Immature natural killer cell (primary cell): ENCODE measurements around the gene CHRD. TPM values are rescaled to one million over a fixed set of nuclear protein-coding genes. Genes with fewer than 3 reads are reported as not detected.
A peak's percentile ranks its signal among the peaks of the same experiment; 100 is the strongest.

Source experiments
- DNase-seq, 3 donors: peaks; one replicate each; pipeline ENCODE4 v3.0.0; 2022; ENCODE audit warnings: mixed read lengths in 1 of 3
- H3K27ac Mint-ChIP-seq, 6 donors: one replicate each; pipeline ENCODE4 v1.8.0; 2020; ENCODE audit warnings: mixed read lengths in 6 of 6, mild to moderate bottlenecking in 5 of 6, inconsistent platforms in 4 of 6, moderate library complexity in 3 of 6
- H3K27me3 Mint-ChIP-seq, 3 donors: one replicate each; pipeline ENCODE4 v1.8.0; 2020 to 2021; ENCODE audit warnings: low read depth in 3 of 3, mild to moderate bottlenecking in 3 of 3, mixed read lengths in 3 of 3, moderate library complexity in 3 of 3, inconsistent platforms in 1 of 3
- H3K36me3 Mint-ChIP-seq, 3 donors: one replicate each; pipeline ENCODE4 v1.8.0; 2020; ENCODE audit warnings: mixed read lengths in 3 of 3, inconsistent platforms in 2 of 3, mild to moderate bottlenecking in 2 of 3
- H3K4me1 Mint-ChIP-seq, 2 donors: one replicate each; pipeline ENCODE4 v1.8.0; 2020; ENCODE audit warnings: inconsistent platforms in 2 of 2, mild to moderate bottlenecking in 2 of 2, mixed read lengths in 2 of 2, moderate library complexity in 1 of 2
- H3K4me3 Mint-ChIP-seq, 5 donors: one replicate each; pipeline ENCODE4 v1.8.0; 2020; ENCODE audit warnings: mild to moderate bottlenecking in 5 of 5, mixed read lengths in 5 of 5, inconsistent platforms in 3 of 5, moderate library complexity in 3 of 5
- H3K9me3 Mint-ChIP-seq, 6 donors: one replicate each; pipeline ENCODE4 v1.8.0; 2020; ENCODE audit warnings: mild to moderate bottlenecking in 6 of 6, mixed read lengths in 6 of 6, inconsistent platforms in 4 of 6, moderate library complexity in 3 of 6
- polyA plus RNA-seq, 3 donors: library from polyadenylated mRNA; unstranded; fragments of 300-500 nt; fragmentation: Illumina TruSeq; gene quantifications; one replicate each; pipeline ENCODE4 v1.2.3, GENCODE V29; 2021

The CHRD gene
- polyA plus RNA-seq, 3 donors from 2014 or later: not detected

DNA sequence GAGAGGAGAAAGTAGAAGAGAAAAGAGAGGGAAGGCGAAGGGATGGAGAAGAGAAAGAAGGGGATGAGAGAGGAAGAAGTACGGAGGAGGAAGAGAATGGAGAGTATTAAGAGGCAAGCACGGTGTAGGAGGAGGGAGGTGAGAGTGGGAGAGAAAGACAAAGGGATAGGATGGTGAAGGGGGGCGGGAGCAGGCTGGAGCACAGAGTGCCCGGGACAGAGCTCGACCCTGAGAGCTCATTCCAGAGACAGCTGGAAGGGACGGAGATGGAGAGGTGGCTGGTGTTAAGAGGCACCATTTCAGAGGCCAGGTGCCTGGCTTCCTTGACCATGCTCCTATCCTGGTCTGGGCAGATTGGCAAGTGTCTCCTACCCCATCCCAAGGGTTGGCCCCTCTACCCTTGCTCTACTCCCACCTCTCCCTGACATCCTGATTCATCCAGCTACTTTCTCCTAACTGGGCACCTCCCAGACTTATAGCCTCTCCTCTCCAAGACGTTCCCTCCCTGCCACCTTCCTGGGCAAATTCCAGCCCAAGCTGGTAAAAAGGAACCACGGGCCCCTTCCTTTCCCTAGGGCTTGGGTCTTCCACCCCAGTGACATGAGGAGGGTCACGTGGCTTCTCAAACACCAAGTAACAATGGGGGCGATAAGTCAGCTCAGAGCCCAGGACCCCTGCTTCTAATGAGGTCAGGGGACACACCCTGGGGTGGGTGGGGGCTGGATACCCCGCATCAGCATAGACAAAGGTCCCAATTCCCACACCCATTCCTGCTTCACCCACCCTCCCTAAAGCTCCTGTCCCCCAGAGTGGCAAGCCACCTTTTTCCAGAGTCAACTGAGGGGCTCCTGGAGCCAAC lies 19.6 kb upstream of the CHRD start:
- Mint-ChIP-seq H3K27me3 (peaks cover 8 to 14% (median 13%) of the 10 kb centered on the region in 3 donors), H3K4me1 (peaks cover 22 to 30% of the 10 kb centered on the region in 2 donors), H3K27ac (peak overlapping the region in 4 of 6 donors; percentile 49 to 92 (median 68)), H3K9me3 (no peaks in the 10 kb centered on the region), H3K4me3 (peak overlapping the region; percentile 65 to 84 (median 84)), H3K36me3 (peaks cover 0 to 8% (median 4%) of the 10 kb centered on the region in 3 donors)
- no peak for DNase-seq

DNA sequence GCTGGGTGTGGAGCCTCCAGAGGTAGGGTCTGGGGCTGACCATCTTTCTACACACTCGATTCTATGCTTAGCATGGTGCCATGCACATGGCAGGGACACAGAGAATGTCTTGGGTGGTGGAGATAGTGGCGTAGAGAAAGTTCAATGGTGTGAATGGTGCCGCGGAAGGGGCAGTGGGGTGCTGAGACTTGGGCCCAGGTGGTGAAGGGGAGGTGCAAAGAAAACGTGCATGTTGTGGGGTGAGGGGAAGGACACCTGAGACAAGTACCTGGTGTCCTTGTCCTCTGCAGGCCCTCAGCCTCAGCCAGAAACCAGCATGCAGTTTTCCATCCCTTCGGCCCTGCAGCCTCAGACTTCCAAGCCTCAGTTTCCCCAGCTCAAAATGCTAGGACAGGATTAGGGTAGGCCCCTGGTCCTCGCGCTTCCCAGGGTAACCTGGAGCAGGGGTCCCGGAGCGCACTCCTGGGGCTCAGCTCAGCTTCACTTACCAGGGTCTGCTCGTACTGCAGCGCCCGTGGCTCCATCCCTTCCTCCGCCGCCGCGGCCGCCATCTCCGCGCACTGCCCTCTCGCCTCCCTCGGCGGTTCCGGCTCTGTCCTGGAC lies 18.8 kb upstream of the CHRD start:
- Mint-ChIP-seq H3K27ac (peak overlapping the region in 3 of 6 donors; percentile 49 to 92 (median 51)), H3K4me1 (peaks cover 22 to 30% of the 10 kb centered on the region in 2 donors)
- peak in 1 of 3 donors; percentile 13 for DNase-seq

DNA sequence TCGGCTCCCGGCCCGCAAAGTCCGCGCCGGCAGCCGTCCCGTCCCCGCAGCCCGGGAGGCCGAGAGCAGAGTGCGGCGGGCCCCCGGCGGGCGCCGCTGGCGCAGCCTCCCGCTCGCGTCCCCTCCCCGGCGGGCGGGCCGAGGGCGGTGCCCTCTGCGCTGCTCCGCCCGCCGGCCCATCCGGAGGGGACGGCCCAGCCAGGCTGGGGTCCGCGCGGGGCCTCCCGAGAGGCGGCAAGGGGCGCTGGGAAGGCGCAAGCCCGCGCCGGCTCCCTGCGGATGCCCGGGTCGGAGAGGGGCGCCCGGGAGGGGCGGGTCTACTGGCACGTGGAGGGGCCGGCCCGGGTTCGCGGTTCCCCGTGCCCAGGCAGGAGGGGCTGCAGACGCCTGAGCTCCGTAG lies 18.3 kb upstream of the CHRD start, which contains the start of the genes CLCN2 and POLR2H:
Gene CLCN2 (minus strand): TSS at position 74 of the 400 bp plus-strand sequence. CDS start 126 bp downstream, outside the sequence.
Gene POLR2H (plus strand): TSS at position 179 of the 400 bp plus-strand sequence. CDS start 1,783 bp downstream, outside the sequence.
- Mint-ChIP-seq H3K4me3 (peak within 1 kb of the TSS; percentile 90 to 99 (median 96)), H3K27ac (peak within 1 kb of the TSS; percentile 92 to 96 (median 94)), H3K9me3 (no peaks in the 10 kb centered on the region), H3K27me3 (peaks cover 8 to 14% (median 13%) of the 10 kb centered on the region in 3 donors), H3K4me1 (peaks cover 25 to 30% of the 10 kb centered on the region in 2 donors), H3K36me3 (peaks cover 0 to 9% (median 8%) of the 10 kb centered on the region in 3 donors)
- DNase-seq: peak; percentile 45 to 48 (median 47)

More for the DNA sequence above, 18.8 kb upstream of the CHRD start:
- Mint-ChIP-seq H3K36me3 (peaks cover 0 to 8% (median 6%) of the 10 kb centered on the region in 3 donors), H3K27me3 (peaks cover 8 to 14% (median 13%) of the 10 kb centered on the region in 3 donors), H3K9me3 (no peaks in the 10 kb centered on the region), H3K4me3 (peak overlapping the region; percentile 65 to 84 (median 84))

DNA sequence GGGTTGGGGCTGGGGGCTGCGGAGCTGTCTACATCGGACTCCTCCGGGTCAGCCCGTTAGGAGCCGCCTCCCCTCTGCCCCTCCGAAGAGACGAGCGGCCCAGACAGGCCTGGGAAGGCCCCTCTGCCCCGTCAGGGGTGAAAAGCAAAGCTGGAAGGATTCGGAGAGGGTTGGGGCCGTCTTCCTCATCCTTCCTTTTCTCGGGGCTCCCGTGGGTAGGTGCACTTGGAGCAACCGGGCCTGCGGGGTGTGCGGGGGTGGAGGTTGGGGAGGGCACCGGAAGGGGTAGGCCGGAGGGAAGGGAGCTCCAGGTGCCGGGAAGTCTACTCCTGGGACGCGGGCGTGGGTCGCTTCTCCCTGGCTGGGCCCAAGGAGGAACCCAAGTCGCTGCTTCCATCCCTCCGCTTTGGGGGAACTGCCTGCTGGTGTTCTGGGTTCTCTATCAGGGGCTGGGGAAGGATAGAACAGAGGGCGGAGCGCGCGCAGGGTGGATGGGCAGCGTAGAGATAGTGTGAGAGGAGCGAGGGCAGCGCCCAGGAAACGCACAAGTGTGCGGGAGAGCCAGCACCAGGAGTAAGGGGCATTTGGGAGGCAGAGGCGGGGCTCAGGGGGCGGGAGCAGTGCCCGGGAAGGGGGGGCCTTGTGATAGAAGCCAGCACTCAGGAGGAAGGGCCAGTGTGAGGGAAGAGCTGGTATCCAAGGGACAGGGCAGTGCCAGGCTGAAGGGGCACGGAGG lies 17.8 kb upstream of the CHRD start:
- Mint-ChIP-seq H3K36me3 (peaks cover 0 to 14% (median 8%) of the 10 kb centered on the region in 3 donors), H3K27me3 (peaks cover 8 to 14% (median 13%) of the 10 kb centered on the region in 3 donors), H3K9me3 (no peaks in the 10 kb centered on the region), H3K4me1 (peaks cover 30% of the 10 kb centered on the region in 2 donors), H3K4me3 (peak overlapping the region; percentile 90 to 99 (median 96)), H3K27ac (peak overlapping the region; percentile 92 to 96 (median 94))
- peak in 2 of 3 donors; percentile 26 to 32 for DNase-seq

DNA sequence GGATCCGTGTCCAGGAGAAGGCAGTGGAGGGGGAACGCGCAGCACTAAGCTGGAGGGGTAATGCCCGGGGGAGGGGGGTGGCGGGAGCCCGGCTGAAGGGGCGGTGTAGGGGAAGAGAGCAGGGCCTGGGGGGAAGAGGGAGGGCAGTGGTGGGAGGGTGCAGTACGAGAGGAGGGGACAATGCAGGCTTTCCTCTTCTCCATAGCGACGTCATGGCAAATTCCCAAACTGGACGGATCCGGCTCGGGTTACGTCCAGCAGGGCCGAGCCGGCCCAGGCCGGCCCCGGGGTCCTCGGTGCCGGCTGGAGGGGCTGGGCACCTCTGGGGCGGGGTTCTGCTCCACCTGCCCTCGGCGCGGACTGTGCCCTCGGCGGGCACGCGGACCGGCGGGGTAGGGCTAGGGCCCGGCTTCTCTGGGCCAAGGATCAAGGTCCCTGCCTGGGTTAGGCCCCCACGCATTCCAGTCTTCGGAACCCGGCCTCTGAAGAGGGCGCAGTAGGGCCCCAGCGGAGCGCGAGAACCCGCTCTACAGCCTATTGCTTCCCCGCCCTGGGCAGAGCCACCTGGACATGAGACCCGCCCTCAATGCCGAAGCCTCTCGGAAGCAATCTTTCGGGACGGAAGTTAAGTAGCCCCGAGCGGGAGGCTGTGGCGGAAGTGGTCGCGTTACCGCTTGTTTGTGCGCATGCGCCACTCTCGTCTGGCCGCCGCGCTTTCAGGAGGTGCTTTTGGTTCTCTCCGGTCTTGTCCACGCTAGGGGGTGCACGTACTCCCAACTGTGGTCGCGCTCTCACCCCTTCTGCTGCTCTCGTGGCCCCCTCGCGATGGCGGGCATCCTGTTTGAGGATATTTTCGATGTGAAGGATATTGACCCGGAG lies 16.9 kb upstream of the CHRD start:
- Mint-ChIP-seq H3K27ac (peak overlapping the region; percentile 93 to 97 (median 96)), H3K36me3 (peaks cover 3 to 21% (median 8%) of the 10 kb centered on the region in 3 donors), H3K9me3 (no peaks in the 10 kb centered on the region), H3K27me3 (peaks cover 8 to 14% (median 13%) of the 10 kb centered on the region in 3 donors), H3K4me3 (peak overlapping the region; percentile 97 to 99 (median 98)), H3K4me1 (peaks cover 30% of the 10 kb centered on the region in 2 donors)
- DNase-seq: peak; percentile 96 to 97 (median 97)

DNA sequence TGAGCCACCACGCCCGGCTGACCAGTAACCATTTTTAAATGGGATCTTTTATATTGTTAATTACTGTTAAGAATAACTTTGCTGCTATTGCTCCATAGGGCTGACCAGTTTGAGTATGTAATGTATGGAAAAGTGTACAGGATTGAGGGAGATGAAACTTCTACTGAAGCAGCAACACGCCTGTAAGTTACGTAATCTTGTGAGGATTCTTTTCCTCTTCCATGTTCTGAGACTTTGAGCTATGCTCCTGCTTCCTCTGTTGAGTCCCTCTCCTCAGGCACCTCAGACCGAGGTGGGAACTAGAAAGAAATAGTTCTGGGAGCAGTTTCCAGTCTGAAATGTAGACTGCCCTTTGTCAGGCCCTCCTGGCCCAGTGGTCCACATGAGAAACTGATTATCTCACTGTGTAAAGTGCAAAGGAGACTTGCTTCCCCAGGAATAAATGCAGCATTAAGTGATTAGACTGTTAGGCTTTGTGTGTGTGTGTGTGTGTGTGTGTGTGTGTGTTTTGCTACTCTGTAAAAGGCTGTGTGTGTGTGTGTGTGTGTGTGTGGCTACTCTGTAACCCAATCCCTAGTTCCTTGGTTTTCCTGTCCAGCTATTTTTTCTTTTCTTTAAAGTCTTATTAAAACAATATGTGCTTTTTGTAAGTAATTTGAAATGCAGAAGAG lies 13.1 kb upstream of the CHRD start:
- peak overlapping the region in 2 of 6 donors; percentile 30 to 34 for H3K27ac Mint-ChIP-seq
- H3K27me3 Mint-ChIP-seq: peaks cover 8 to 14% (median 9%) of the 10 kb centered on the region in 3 donors
- peaks cover 28 to 30% of the 10 kb centered on the region in 2 donors for H3K4me1 Mint-ChIP-seq
- H3K4me3 Mint-ChIP-seq: no peak overlapping the region
- no peak for DNase-seq
- peaks cover 5 to 34% (median 8%) of the 10 kb centered on the region in 3 donors for H3K36me3 Mint-ChIP-seq
- no peaks in the 10 kb centered on the region for H3K9me3 Mint-ChIP-seq

DNA sequence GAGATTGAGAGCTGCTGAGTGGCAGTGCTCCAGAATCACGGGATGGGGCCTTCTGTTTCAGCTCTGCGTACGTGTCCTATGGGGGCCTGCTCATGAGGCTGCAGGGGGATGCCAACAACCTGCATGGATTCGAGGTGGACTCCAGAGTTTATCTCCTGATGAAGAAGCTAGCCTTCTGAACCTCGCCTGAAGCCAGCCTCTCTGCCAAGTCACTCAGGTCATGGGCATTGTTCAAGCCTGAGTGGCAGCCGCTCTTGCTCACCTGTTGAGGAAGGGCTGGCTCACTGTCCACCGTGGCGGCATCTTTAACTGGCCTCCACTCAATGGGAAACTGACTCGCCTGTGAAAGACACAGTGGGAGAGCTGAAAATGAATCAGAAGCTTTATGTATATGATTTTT lies 11.7 kb upstream of the CHRD start:
- Mint-ChIP-seq H3K27me3 (peaks cover 3 to 7% (median 3%) of the 10 kb centered on the region in 3 donors), H3K9me3 (no peaks in the 10 kb centered on the region), H3K4me1 (peaks cover 24 to 29% of the 10 kb centered on the region in 2 donors), H3K27ac (no peak overlapping the region), H3K36me3 (peaks cover 5 to 34% (median 8%) of the 10 kb centered on the region in 3 donors), H3K4me3 (no peak overlapping the region)
- no peak for DNase-seq

DNA sequence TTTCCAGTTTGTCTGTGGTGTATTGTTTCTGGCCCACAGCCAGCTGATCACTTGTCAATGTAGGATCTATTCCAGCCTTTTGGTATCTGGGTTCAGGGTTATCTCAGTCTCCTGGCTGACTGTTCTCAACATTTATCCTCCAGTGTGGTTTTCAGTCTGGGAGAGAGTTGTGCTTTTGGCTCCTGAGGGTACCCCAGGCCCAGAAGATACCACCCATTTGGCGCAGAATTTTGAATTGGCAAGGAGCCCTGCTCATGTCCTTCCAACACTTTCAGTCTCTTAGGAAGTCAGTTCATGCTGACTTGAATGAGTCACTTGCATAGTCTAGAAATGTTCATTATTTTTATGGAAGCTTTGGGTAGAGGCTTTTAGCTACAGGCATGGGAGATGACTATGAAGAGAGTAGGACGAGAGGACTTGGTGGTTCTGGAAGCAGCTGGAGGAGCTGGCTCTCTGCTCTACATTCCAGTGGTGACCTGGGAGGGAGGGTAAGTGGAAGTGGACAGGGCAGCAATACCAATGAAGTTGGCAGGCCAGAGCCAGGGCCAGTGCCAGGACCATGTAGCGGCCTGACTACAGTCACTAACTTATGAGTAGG lies 11.2 kb upstream of the CHRD start:
- peaks cover 18 to 23% of the 10 kb centered on the region in 2 donors for H3K4me1 Mint-ChIP-seq
- no peaks in the 10 kb centered on the region for H3K9me3 Mint-ChIP-seq
- H3K4me3 Mint-ChIP-seq: no peak overlapping the region
- peak overlapping the region in 4 of 6 donors; percentile 5 to 33 (median 22) for H3K27ac Mint-ChIP-seq
- H3K36me3 Mint-ChIP-seq: peaks cover 5 to 34% (median 8%) of the 10 kb centered on the region in 3 donors
- no peak for DNase-seq
- peaks cover 0 to 3% (median 0%) of the 10 kb centered on the region in 3 donors for H3K27me3 Mint-ChIP-seq

DNA sequence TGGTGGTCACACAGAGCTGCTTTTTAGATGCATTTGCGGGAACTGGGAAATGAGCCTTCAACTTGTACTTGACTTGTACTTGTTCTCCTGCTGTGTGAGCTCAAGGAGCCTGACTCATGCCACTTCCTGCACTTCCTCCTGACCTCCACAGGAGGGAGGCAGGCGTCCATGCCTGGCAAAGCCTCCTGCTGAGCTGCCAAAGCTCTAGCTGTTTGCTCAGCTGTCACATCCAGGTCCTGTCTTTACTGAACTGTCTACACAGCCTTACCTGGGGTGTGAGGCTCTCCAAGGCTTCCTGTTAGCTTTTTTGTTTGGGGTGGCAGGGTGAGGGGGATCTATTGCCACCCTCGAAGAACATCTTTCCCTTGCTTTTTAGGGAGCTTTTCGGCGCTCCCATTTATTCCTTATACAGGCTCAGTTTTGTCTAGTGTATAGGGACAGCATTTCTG lies 8.3 kb upstream of the CHRD start:
- Mint-ChIP-seq H3K9me3 (no peaks in the 10 kb centered on the region), H3K4me1 (peaks cover 3 to 5% of the 10 kb centered on the region in 2 donors), H3K27ac (no peak overlapping the region), H3K27me3 (peaks cover 2 to 8% (median 3%) of the 10 kb centered on the region in 3 donors), H3K36me3 (peaks cover 2 to 25% (median 5%) of the 10 kb centered on the region in 3 donors), H3K4me3 (no peak overlapping the region)
- peak; percentile 29 to 35 (median 31) for DNase-seq

DNA sequence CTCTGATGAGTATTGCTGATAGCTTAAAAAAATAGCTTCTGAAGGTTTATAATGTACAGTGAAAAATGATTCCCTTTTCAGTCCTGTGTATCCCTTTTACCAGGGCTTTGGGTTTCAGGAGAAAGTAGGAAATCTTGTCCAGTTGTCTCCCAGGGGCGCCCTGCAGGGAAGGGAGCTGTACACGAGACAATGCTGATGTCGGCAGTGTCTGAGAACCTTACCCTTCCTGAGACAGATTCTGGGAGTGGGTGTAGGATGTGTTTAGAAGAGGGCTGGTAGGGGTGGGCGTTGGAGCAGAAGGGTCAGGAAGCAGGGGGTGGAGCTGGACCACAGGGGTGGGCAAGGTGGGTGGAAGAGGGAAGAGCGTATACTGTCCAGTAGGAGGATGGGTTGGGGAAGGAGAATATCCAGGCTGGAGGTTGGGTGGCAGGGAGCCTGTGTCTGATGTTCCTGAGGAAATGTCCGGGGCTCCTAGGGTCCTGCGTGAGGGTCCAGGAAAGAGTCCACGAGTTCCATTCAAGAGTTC lies 7.5 kb upstream of the CHRD start:
- Mint-ChIP-seq H3K27ac (no peak overlapping the region), H3K27me3 (peaks cover 3 to 9% (median 5%) of the 10 kb centered on the region in 3 donors), H3K4me3 (no peak overlapping the region), H3K36me3 (peaks cover 0 to 17% (median 5%) of the 10 kb centered on the region in 3 donors), H3K4me1 (peaks cover 0 to 3% of the 10 kb centered on the region in 2 donors), H3K9me3 (no peaks in the 10 kb centered on the region)
- no peak for DNase-seq

DNA sequence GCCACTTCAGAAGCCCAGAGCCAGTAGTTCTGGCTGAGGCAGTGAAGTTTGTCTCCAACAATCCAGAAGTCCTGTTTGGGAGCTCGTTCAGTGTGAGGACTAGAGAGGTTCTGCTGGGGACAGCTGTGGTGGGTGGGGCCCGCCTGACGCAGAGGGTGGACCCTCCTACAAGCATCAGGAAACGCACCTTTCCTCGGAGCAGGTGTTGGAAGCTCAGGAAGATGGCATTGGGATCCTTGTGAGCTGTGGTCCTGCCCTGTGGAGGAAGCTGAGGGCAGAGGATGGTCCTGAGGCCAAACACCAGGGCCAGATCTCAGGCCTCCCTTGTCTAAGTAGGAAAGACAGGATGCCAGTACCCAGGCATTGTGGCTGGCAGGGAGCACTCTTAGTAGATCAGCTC lies 6.9 kb upstream of the CHRD start:
- H3K4me1 Mint-ChIP-seq: peaks cover 0 to 3% of the 10 kb centered on the region in 2 donors
- H3K9me3 Mint-ChIP-seq: no peaks in the 10 kb centered on the region
- peaks cover 6 to 9% (median 7%) of the 10 kb centered on the region in 3 donors for H3K27me3 Mint-ChIP-seq
- H3K36me3 Mint-ChIP-seq: peaks cover 0 to 13% (median 2%) of the 10 kb centered on the region in 3 donors
- no peak for DNase-seq
- no peak overlapping the region for H3K27ac Mint-ChIP-seq
- no peak overlapping the region for H3K4me3 Mint-ChIP-seq
